Astrocyte (in vitro differentiated cells and primary cell): Measurements from ENCODE around the gene RRP12.

ENCODE experiments used
- EZH2 ChIP-seq: IDR thresholded peaks from 2 replicates; pipeline ENCODE4 v1.6.1; 2012; ENCODE audit warnings: mild to moderate bottlenecking, low read length, inconsistent platforms; ENCODE audit not compliant: insufficient read depth
- TF ChIP-seq, protein P1 (sequence below): IDR thresholded peaks from 2 replicates; pipeline ENCODE4 v1.5.1; 2011; ENCODE audit warnings: low read depth, mild to moderate bottlenecking, inconsistent platforms, low read length, moderate library complexity; ENCODE audit not compliant: insufficient read depth

GRCh38 chr10:97434557-97434956, 33.4 kb upstream of the RRP12 start:
- TF ChIP-seq, protein P1, sequence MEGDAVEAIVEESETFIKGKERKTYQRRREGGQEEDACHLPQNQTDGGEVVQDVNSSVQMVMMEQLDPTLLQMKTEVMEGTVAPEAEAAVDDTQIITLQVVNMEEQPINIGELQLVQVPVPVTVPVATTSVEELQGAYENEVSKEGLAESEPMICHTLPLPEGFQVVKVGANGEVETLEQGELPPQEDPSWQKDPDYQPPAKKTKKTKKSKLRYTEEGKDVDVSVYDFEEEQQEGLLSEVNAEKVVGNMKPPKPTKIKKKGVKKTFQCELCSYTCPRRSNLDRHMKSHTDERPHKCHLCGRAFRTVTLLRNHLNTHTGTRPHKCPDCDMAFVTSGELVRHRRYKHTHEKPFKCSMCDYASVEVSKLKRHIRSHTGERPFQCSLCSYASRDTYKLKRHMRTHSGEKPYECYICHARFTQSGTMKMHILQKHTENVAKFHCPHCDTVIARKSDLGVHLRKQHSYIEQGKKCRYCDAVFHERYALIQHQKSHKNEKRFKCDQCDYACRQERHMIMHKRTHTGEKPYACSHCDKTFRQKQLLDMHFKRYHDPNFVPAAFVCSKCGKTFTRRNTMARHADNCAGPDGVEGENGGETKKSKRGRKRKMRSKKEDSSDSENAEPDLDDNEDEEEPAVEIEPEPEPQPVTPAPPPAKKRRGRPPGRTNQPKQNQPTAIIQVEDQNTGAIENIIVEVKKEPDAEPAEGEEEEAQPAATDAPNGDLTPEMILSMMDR: no peak
- no peak for TF ChIP-seq EZH2
